ENCODE data around the gene DACT1.
A peak's percentile ranks its signal among the peaks of the same experiment; 100 is the strongest.

The DACT1 gene

GRCh38 chr14:58637040-58637390 is 747 bp upstream of the DACT1 start:
- DNase-seq = peak; percentile 70

GRCh38 chr14:58638231-58639197 is 752 bp downstream of the DACT1 start:
- DNase-seq = peak; percentile 47

- no peak for DNase-seq
Measured at GRCh38 chr14:58639198-58639565, 1.4 kb downstream of the DACT1 start.

GRCh38 chr14:58639842-58640484 is 2.2 kb downstream of the DACT1 start:
- peak; percentile 85 for DNase-seq

- DNase-seq = no peak
Measured at GRCh38 chr14:58640959-58641358, 3.2 kb downstream of the DACT1 start.

- DNase-seq = no peak
Measured at GRCh38 chr14:58641509-58641908, 3.7 kb downstream of the DACT1 start.

- no peak for DNase-seq
Measured at GRCh38 chr14:58643366-58643765, 5.6 kb downstream of the DACT1 start.

- DNase-seq = no peak
Measured at GRCh38 chr14:58645641-58646040, 7.9 kb downstream of the DACT1 start.

GRCh38 chr14:58646479-58646878 is 8.7 kb downstream of the DACT1 start:
- no peak for DNase-seq

- DNase-seq = no peak
Measured at GRCh38 chr14:58647777-58648176, 10.0 kb downstream of the DACT1 start.

- no peak for DNase-seq
Measured at GRCh38 chr14:58650857-58651256, 13.1 kb downstream of the DACT1 start.

GRCh38 chr14:58656671-58657411 is 19.1 kb downstream of the DACT1 start:
- DNase-seq = no peak

- DNase-seq = no peak
Measured at GRCh38 chr14:58659061-58659460, 21.3 kb downstream of the DACT1 start.

GRCh38 chr14:58659846-58660245 is 22.1 kb downstream of the DACT1 start:
- no peak for DNase-seq

- DNase-seq = no peak
Measured at GRCh38 chr14:58660407-58660806, 22.6 kb downstream of the DACT1 start.

- DNase-seq = no peak
Measured at GRCh38 chr14:58662018-58662417, 24.3 kb downstream of the DACT1 start.

- DNase-seq = no peak
Measured at GRCh38 chr14:58662759-58663158, 25.0 kb downstream of the DACT1 start.

GRCh38 chr14:58663494-58664111 is 25.8 kb downstream of the DACT1 start:
- peak; percentile 94 for DNase-seq

GRCh38 chr14:58665773-58666500 is 28.2 kb downstream of the DACT1 start:
- no peak for DNase-seq

- DNase-seq = no peak
Measured at GRCh38 chr14:58666737-58667136, 29.0 kb downstream of the DACT1 start.

GRCh38 chr14:58667900-58668299 is 30.1 kb downstream of the DACT1 start:
- DNase-seq = no peak

- no peak for DNase-seq
Measured at GRCh38 chr14:58668848-58669480, 31.2 kb downstream of the DACT1 start.
